Activated naive CD4-positive, alpha-beta T cell treated with anti-CD3 and anti-CD28 coated beads, Interleukin-2, amount 50 U/mL, for 72 hours (primary cell): ENCODE measurements around the gene TRAFD1. TPM values are rescaled to one million over a fixed set of nuclear protein-coding genes. Genes with fewer than 3 reads are reported as not detected.
"Not testable (repeated sequence)": the region's sequence is repeated elsewhere in the genome, so short reads cannot be mapped to it uniquely, and the experiment has no call there.

Source experiments
- ATAC-seq, 2 donors: fragments of 150-1000 bp; cut with Tn5 transposase; 2 replicates each; pipeline ENCODE4 v1.10.0; 2021; ENCODE audit warnings: mild to moderate bottlenecking in 2 of 2, moderate library complexity in 2 of 2
- DNase-seq, 2 donors: peaks; one replicate each; pipeline ENCODE4 v3.0.0; 2021 to 2022; ENCODE audit warnings: low spot score in 2 of 2
- H3K27ac Mint-ChIP-seq, 2 donors: one replicate each; pipeline ENCODE4 v1.8.0; 2022; ENCODE audit warnings: mild to moderate bottlenecking in 2 of 2, mixed read lengths in 2 of 2
- H3K36me3 Mint-ChIP-seq, 2 donors: one replicate each; pipeline ENCODE4 v1.8.0; 2022; ENCODE audit warnings: mixed read lengths in 2 of 2
- H3K9me3 Mint-ChIP-seq, 2 donors: one replicate each; pipeline ENCODE4 v1.8.0; 2022; ENCODE audit warnings: mixed read lengths in 2 of 2
- total RNA-seq, 2 donors: library from RNA; stranded (reverse); gene quantifications; one replicate each; pipeline ENCODE4 v1.2.3, GENCODE V29; 2022

Gene TRAFD1
- total RNA-seq = 10 to 100 TPM; 59.6 to 74.3 TPM

GRCh38 chr12:112125250-112125999, at the start of gene TRAFD1:
Gene TRAFD1 (plus strand): TSS chr12:112125560. CDS start chr12:112130523, 4,963 bp downstream.
- ATAC-seq (peak; percentile 99), DNase-seq (peak; percentile 99)
- H3K36me3 Mint-ChIP-seq = peaks cover 12 to 14% of the 10 kb centered on the region in 2 donors
- H3K9me3 Mint-ChIP-seq = no peaks in the 10 kb centered on the region
- H3K27ac Mint-ChIP-seq = peak within 1 kb of the TSS; percentile 88 to 92

- DNase-seq (no peak), ATAC-seq (no peak)
- Mint-ChIP-seq H3K9me3 (no peaks in the 10 kb centered on the region), H3K36me3 (peaks cover 0 to 50% of the 10 kb centered on the region in 2 donors), H3K27ac (peak overlapping the region in 1 of 2 donors; percentile 0)
These were observed 38.1 kb upstream of the TRAFD1 start for GRCh38 chr12:112087055-112087850.

- DNase-seq (no peak), ATAC-seq (no peak)
- no peaks in the 10 kb centered on the region for H3K9me3 Mint-ChIP-seq
- peak overlapping the region in 1 of 2 donors; percentile 11 for H3K27ac Mint-ChIP-seq
- peaks cover 0 to 46% of the 10 kb centered on the region in 2 donors for H3K36me3 Mint-ChIP-seq
These were observed 37.5 kb upstream of the TRAFD1 start for GRCh38 chr12:112087851-112088250.

- Mint-ChIP-seq H3K27ac (peak overlapping the region in 1 of 2 donors; percentile 37), H3K36me3 (peaks cover 0 to 37% of the 10 kb centered on the region in 2 donors)
These were observed 33.8 kb upstream of the TRAFD1 start for GRCh38 chr12:112091563-112091962.

GRCh38 chr12:112096070-112096469, 29.3 kb upstream of the TRAFD1 start:
- DNase-seq (no peak), ATAC-seq (peak; percentile 64 to 80)
- H3K27ac Mint-ChIP-seq = peak overlapping the region; percentile 89 to 90
- H3K36me3 Mint-ChIP-seq = peaks cover 9 to 51% of the 10 kb centered on the region in 2 donors
- no peaks in the 10 kb centered on the region for H3K9me3 Mint-ChIP-seq

More at GRCh38 chr12:112091563-112091962, 33.8 kb upstream of the TRAFD1 start:
- ATAC-seq (no peak), DNase-seq (no peak)
- H3K9me3 Mint-ChIP-seq = no peaks in the 10 kb centered on the region

- Mint-ChIP-seq H3K27ac (peak overlapping the region; percentile 89 to 90), H3K9me3 (no peaks in the 10 kb centered on the region), H3K36me3 (peaks cover 11 to 50% of the 10 kb centered on the region in 2 donors)
- ATAC-seq = peak; percentile 94 to 98
- peak in 1 of 2 donors; percentile 43 for DNase-seq
These were observed 28.7 kb upstream of the TRAFD1 start for GRCh38 chr12:112096667-112097066.

- Mint-ChIP-seq H3K9me3 (no peaks in the 10 kb centered on the region), H3K27ac (peak overlapping the region; percentile 89 to 90), H3K36me3 (peaks cover 11 to 55% of the 10 kb centered on the region in 2 donors)
- DNase-seq = no peak
- no peak for ATAC-seq
These were observed 27.7 kb upstream of the TRAFD1 start for GRCh38 chr12:112097641-112098040.

GRCh38 chr12:112100500-112100899, 24.9 kb upstream of the TRAFD1 start:
- Mint-ChIP-seq H3K36me3 (peaks cover 11 to 50% of the 10 kb centered on the region in 2 donors), H3K27ac (peak overlapping the region; percentile 48 to 87)
- not testable (repeated sequence) for DNase-seq, H3K9me3 Mint-ChIP-seq, ATAC-seq

- no peak for ATAC-seq
- DNase-seq = no peak
- H3K27ac Mint-ChIP-seq = no peak overlapping the region
- no peaks in the 10 kb centered on the region for H3K9me3 Mint-ChIP-seq
- H3K36me3 Mint-ChIP-seq = peaks cover 7 to 57% of the 10 kb centered on the region in 2 donors
These were observed 23.2 kb upstream of the TRAFD1 start for GRCh38 chr12:112102127-112102526.

- not testable (repeated sequence) for H3K27ac Mint-ChIP-seq, DNase-seq
- peaks cover 11 to 56% of the 10 kb centered on the region in 2 donors for H3K36me3 Mint-ChIP-seq
These were observed 22.6 kb upstream of the TRAFD1 start for GRCh38 chr12:112102746-112103145.

GRCh38 chr12:112103758-112104503, 21.4 kb upstream of the TRAFD1 start:
- Mint-ChIP-seq H3K9me3 (no peaks in the 10 kb centered on the region), H3K36me3 (peaks cover 21 to 51% of the 10 kb centered on the region in 2 donors), H3K27ac (peak overlapping the region in 1 of 2 donors; percentile 22)
- no peak for DNase-seq
- ATAC-seq = no peak

More at GRCh38 chr12:112102746-112103145, 22.6 kb upstream of the TRAFD1 start:
- H3K9me3 Mint-ChIP-seq, ATAC-seq: not testable (repeated sequence)

- no peak for DNase-seq
- Mint-ChIP-seq H3K9me3 (no peaks in the 10 kb centered on the region), H3K27ac (peak overlapping the region; percentile 98 to 100), H3K36me3 (peaks cover 20 to 36% of the 10 kb centered on the region in 2 donors)
- no peak for ATAC-seq
These were observed 19.5 kb upstream of the TRAFD1 start for GRCh38 chr12:112105891-112106290.

- ATAC-seq (peak in 1 of 2 donors; percentile 49), DNase-seq (no peak)
- Mint-ChIP-seq H3K27ac (peak overlapping the region; percentile 98 to 100), H3K36me3 (peaks cover 16 to 24% of the 10 kb centered on the region in 2 donors), H3K9me3 (no peaks in the 10 kb centered on the region)
These were observed 17.8 kb upstream of the TRAFD1 start for GRCh38 chr12:112107306-112108201.

GRCh38 chr12:112108202-112109079, 16.9 kb upstream of the TRAFD1 start, which contains the start of gene NAA25:
Gene NAA25 (minus strand): TSS chr12:112108783. CDS start chr12:112108773, 10 bp downstream.
- ATAC-seq (peak; percentile 73 to 87), DNase-seq (peak; percentile 86 to 87)
- peak within 1 kb of the TSS; percentile 99 to 100 for H3K27ac Mint-ChIP-seq
- H3K36me3 Mint-ChIP-seq = peaks cover 16 to 24% of the 10 kb centered on the region in 2 donors
- H3K9me3 Mint-ChIP-seq = no peaks in the 10 kb centered on the region
